Panc1 (cell line): ENCODE data around the gene GAPT. TPM values are rescaled to one million over a fixed set of nuclear protein-coding genes. Genes with fewer than 3 reads are reported as not detected.

Experiments used
- ATAC-seq: fragments of 200-7000 bp; cut with Tn5 transposase; 2 replicates; pipeline ENCODE4 v1.9.1; 2020; ENCODE audit warnings: mild to moderate bottlenecking, moderate library complexity
- BruUV-seq: library from RNA; stranded (reverse); fragments of 400-500 nt; replicated peaks from 2 replicates; lab custom pipeline; 2021; lab: Mats Ljungman, UMichigan
- CTCF ChIA-PET: fragments of 300-600 bp; sonication (Branson Sonifier 250); formaldehyde crosslinking; loops from one replicate; lab custom pipeline; 2022; ENCODE audit warnings: antibody characterized with exemption; lab: Charles Lee
- POLR2A ChIA-PET: fragments of 300-600 bp; sonication (Branson Sonifier 250); formaldehyde crosslinking; loops from one replicate; lab custom pipeline; 2022; ENCODE audit warnings: antibody characterized with exemption; lab: Charles Lee
- DNase-seq: peaks from one replicate; pipeline ENCODE4 v3.0.0-alpha.2; 2010; ENCODE audit warnings: low read depth, low spot score
- H3K27ac ChIP-seq: 2 replicates; pipeline ENCODE4 v1.5.1; 2011; ENCODE audit warnings: mild to moderate bottlenecking, low read length, inconsistent platforms
- H3K27me3 ChIP-seq: fragments of 200-500 bp; sonication (Bioruptor generic); 2 replicates; pipeline ENCODE4 v1.6.0; 2014; ENCODE audit warnings: low read length, inconsistent platforms; ENCODE audit not compliant: control insufficient read depth, insufficient read depth
- H3K36me3 ChIP-seq: fragments of 200-500 bp; sonication (Bioruptor generic); 2 replicates; pipeline ENCODE4 v1.5.1; 2014; ENCODE audit warnings: inconsistent platforms, mild to moderate bottlenecking, low read length, moderate library complexity; ENCODE audit not compliant: control insufficient read depth, insufficient read depth
- H3K4me1 ChIP-seq: 2 replicates; pipeline ENCODE4 v1.5.1; 2011; ENCODE audit warnings: inconsistent platforms, mild to moderate bottlenecking, low read length, moderate library complexity; ENCODE audit not compliant: control insufficient read depth, insufficient read depth
- H3K4me3 ChIP-seq, 2 experiments: 2 replicates each; pipeline ENCODE4 v1.5.1; 2011 to 2012; ENCODE audit warnings: low read depth in 2 of 2, low read length in 2 of 2, mild to moderate bottlenecking in 2 of 2, inconsistent platforms in 1 of 2, moderate library complexity in 1 of 2
- H3K9me3 ChIP-seq: fragments of 200-500 bp; sonication (Bioruptor generic); 2 replicates; pipeline ENCODE4 v1.5.1; 2014; ENCODE audit warnings: low read depth, mild to moderate bottlenecking, inconsistent platforms, low read length, moderate library complexity; ENCODE audit not compliant: control insufficient read depth, insufficient read depth
- POLR2AphosphoS5 ChIP-seq: IDR thresholded peaks from 2 replicates; pipeline ENCODE4 v1.6.1; 2012; ENCODE audit warnings: mild to moderate bottlenecking, low read depth, low read length, moderate library complexity
- SIN3A ChIP-seq: IDR thresholded peaks from 2 replicates; pipeline ENCODE4 v1.6.1; 2012; ENCODE audit warnings: low read depth, mild to moderate bottlenecking, low read length, moderate library complexity, borderline replicate concordance; ENCODE audit not compliant: insufficient read depth
- TCF7L2 ChIP-seq: IDR thresholded peaks from 2 replicates; pipeline ENCODE4 v1.6.1; 2011; ENCODE audit warnings: mild to moderate bottlenecking, low read depth, low read length, inconsistent platforms
- in situ Hi-C: cut with HindIII; loops from 2 replicates; pipeline ENCODE4 v1.10.0; 2016; ENCODE audit warnings: low sequenced_read_pairs, low pct_unique_long_range_greater_than_20kb
- intact Hi-C: fragments of 100-400 bp; cut with micrococcal nuclease; formaldehyde crosslinking; loops from one replicate; pipeline ENCODE4 v1.10.0; 2022; ENCODE audit not compliant: unreplicated experiment
- total RNA-seq: library from RNA; stranded (reverse); gene quantifications from one replicate; pipeline ENCODE4 v1.2.1, GENCODE V29; 2021; ENCODE audit not compliant: unreplicated experiment
- TF ChIP-seq, protein P1 (sequence below): fragments of 450-650 bp; IDR thresholded peaks from 2 replicates; pipeline ENCODE4 v1.5.1; 2017; ENCODE audit warnings: mild to moderate bottlenecking
- TF ChIP-seq, protein P2 (sequence below), 2 experiments: IDR thresholded peaks; 2 replicates each; pipeline ENCODE4 v1.6.1; 2011 to 2012; ENCODE audit warnings: low read depth in 2 of 2, control low read depth in 1 of 2, low read length in 1 of 2, mild to moderate bottlenecking in 1 of 2, moderate library complexity in 1 of 2; ENCODE audit not compliant: insufficient read depth in 1 of 2

The GAPT gene
- total RNA-seq, 1 experiment from 2014 or later: not detected

DNA sequence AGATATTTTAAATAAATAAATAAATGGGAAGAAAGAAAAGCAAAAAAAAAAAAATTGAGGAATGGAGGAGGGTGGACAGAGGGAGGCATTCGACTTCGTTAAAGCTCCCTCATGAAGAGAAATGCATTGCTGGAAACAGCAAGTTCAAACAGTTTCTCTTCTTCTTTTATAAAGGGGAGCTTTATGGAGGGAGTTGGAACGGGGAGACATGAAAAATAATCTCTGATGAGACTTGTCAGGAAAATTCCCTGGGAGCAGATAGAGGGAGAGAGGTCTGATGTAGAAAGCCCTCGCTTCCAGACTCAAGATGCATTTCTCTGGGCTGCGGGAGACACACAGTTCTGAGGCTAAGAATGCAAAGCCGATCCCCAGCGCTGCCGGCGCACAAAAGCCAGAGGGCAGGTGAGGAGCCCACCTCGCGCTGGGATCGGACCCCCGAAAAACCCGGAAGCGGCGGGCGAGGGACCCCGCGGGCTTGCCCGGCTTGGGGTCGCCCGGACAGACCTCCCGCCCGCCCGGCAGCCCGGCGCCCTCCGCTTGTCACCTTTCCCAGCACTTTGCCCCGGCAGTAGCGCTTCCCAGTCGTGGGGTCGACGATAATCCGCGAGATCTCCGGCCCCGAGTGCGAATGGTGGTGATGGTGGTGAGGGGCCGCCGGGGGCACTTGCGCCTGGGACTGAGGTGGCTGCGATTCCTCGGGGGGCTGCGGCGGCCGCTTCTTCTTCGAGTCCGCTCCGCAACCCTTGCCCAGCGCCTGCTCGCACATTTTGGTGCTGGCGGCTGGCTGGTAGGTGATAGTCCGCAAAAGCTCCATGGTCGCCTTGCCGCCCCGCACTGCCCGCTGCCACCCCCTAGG lies 31.9 kb upstream of the GAPT start:
- TF ChIP-seq POLR2AphosphoS5 (peak; percentile 18; the same call in 1 of the 2 replicates), TCF7L2 (no peak), SIN3A (no peak)
- TF ChIP-seq, protein P1, sequence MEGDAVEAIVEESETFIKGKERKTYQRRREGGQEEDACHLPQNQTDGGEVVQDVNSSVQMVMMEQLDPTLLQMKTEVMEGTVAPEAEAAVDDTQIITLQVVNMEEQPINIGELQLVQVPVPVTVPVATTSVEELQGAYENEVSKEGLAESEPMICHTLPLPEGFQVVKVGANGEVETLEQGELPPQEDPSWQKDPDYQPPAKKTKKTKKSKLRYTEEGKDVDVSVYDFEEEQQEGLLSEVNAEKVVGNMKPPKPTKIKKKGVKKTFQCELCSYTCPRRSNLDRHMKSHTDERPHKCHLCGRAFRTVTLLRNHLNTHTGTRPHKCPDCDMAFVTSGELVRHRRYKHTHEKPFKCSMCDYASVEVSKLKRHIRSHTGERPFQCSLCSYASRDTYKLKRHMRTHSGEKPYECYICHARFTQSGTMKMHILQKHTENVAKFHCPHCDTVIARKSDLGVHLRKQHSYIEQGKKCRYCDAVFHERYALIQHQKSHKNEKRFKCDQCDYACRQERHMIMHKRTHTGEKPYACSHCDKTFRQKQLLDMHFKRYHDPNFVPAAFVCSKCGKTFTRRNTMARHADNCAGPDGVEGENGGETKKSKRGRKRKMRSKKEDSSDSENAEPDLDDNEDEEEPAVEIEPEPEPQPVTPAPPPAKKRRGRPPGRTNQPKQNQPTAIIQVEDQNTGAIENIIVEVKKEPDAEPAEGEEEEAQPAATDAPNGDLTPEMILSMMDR: no peak
- TF ChIP-seq, protein P2, sequence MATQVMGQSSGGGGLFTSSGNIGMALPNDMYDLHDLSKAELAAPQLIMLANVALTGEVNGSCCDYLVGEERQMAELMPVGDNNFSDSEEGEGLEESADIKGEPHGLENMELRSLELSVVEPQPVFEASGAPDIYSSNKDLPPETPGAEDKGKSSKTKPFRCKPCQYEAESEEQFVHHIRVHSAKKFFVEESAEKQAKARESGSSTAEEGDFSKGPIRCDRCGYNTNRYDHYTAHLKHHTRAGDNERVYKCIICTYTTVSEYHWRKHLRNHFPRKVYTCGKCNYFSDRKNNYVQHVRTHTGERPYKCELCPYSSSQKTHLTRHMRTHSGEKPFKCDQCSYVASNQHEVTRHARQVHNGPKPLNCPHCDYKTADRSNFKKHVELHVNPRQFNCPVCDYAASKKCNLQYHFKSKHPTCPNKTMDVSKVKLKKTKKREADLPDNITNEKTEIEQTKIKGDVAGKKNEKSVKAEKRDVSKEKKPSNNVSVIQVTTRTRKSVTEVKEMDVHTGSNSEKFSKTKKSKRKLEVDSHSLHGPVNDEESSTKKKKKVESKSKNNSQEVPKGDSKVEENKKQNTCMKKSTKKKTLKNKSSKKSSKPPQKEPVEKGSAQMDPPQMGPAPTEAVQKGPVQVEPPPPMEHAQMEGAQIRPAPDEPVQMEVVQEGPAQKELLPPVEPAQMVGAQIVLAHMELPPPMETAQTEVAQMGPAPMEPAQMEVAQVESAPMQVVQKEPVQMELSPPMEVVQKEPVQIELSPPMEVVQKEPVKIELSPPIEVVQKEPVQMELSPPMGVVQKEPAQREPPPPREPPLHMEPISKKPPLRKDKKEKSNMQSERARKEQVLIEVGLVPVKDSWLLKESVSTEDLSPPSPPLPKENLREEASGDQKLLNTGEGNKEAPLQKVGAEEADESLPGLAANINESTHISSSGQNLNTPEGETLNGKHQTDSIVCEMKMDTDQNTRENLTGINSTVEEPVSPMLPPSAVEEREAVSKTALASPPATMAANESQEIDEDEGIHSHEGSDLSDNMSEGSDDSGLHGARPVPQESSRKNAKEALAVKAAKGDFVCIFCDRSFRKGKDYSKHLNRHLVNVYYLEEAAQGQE (IDR thresholded peaks at IDR 0.05; ENCODE audit: insufficient read depth in 1 of 2, low read depth in 2 of 2, low read length in 1 of 2): 0 out of 4 replicates have a peak, but pooled peaks of 1 of the 2 experiments have one; percentile 21
- H3K27ac ChIP-seq: peak overlapping the region; percentile 97
- POLR2A ChIA-PET: interaction anchor here (0.6 to 0.7 kb wide), 4 partner anchors 161 to 1640 kb away, joined by 3 to 5 read pairs (median 4); no protein-coding TSS in a partner anchor
- no TSS peak for BruUV-seq
- peaks cover 46% of the 10 kb centered on the region for H3K36me3 ChIP-seq
- CTCF ChIA-PET: interaction anchor here (0.7 to 2.2 kb wide), 4 partner anchors 571 to 680 kb away, joined by 4 to 10 read pairs (median 8); no protein-coding TSS in a partner anchor
- in situ Hi-C loops: loop anchor here (25.0 kb wide), 1 partner anchor 972 kb away; the partner anchor contains the start of gene ACTBL2
- no peaks in the 10 kb centered on the region for H3K27me3 ChIP-seq
- ATAC-seq: peak; percentile 33
- H3K4me3 ChIP-seq: peak overlapping the region; percentile 87 to 91
- intact Hi-C loops: loop anchor here (1.0 to 10.0 kb wide), 7 partner anchors 135 to 960 kb away; no protein-coding TSS in a partner anchor
- peaks cover 38% of the 10 kb centered on the region for H3K4me1 ChIP-seq
- no peaks in the 10 kb centered on the region for H3K9me3 ChIP-seq
- no peak for DNase-seq

- Histone ChIP-seq H3K36me3 (peaks cover 38% of the 10 kb centered on the region), H3K4me1 (peaks cover 30% of the 10 kb centered on the region), H3K4me3 (peak within 1 kb of the TSS; percentile 87 to 91), H3K27ac (peak within 1 kb of the TSS; percentile 97), H3K27me3 (no peaks in the 10 kb centered on the region), H3K9me3 (no peaks in the 10 kb centered on the region)
- DNase-seq: peak; percentile 71
- intact Hi-C loops: loop anchor here (1.0 kb wide), 3 partner anchors 572 to 961 kb away; no protein-coding TSS in a partner anchor
- in situ Hi-C loops: loop anchor here (25.0 kb wide), 1 partner anchor 973 kb away; the partner anchor contains the start of gene ACTBL2
- peak; percentile 85 for ATAC-seq
- ChIA-PET POLR2A (interaction anchor here (0.6 kb wide), 1 partner anchor 653 kb away, joined by 3 read pairs; no protein-coding TSS in a partner anchor), CTCF (interaction anchor here (0.6 to 2.2 kb wide), 7 partner anchors 84 to 1179 kb away, joined by 3 to 10 read pairs (median 5); no protein-coding TSS in a partner anchor)
- TF ChIP-seq, protein P2 (IDR thresholded peaks at IDR 0.05; ENCODE audit: insufficient read depth in 1 of 2, low read depth in 2 of 2, low read length in 1 of 2): peak; percentile 44 to 73; a peak in 2 of 4 replicates
- TF ChIP-seq, protein P1: no peak
- TF ChIP-seq TCF7L2 (0 out of 2 replicates have a peak, but pooled peaks have one; percentile 22), SIN3A (0 out of 2 replicates have a peak, but pooled peaks have one; percentile 63), POLR2AphosphoS5 (peak; percentile 100)
- no TSS peak for BruUV-seq
These were observed 31.1 kb upstream of the GAPT start, which contains the start of gene PLK2 for GRCh38 chr5:58460002-58460731. PLK2 (minus strand) TSS chr5:58460086; CDS start chr5:58459959, 127 bp downstream.
